ENCODE measurements around the gene CPA4.
A peak's percentile ranks its signal among the peaks of the same experiment; 100 is the strongest.

Gene CPA4

GRCh38 chr7:130342701-130343380, 49.9 kb downstream of the CPA4 start:
- Histone ChIP-seq H3K9ac (ENCODE audit: low read length) (no peak overlapping the region), H3K27me3 (ENCODE audit: control insufficient read depth, insufficient read depth, low read length) (no peaks in the 10 kb centered on the region), H3K36me3 (ENCODE audit: control insufficient read depth, insufficient read depth, low read length) (no peaks in the 10 kb centered on the region), H3K27ac (ENCODE audit: low read depth, low read length) (no peak overlapping the region), H3K4me3 (ENCODE audit: low read length) (no peak overlapping the region), H3K4me1 (ENCODE audit: control insufficient read depth, insufficient read depth, low read length) (no peaks in the 10 kb centered on the region)

GRCh38 chr7:130344271-130344866, 51.4 kb downstream of the CPA4 start, which contains the start of gene CPA5:
TSS of gene CPA5 (plus strand) at chr7:130344816. CDS start at chr7:130346486, 1,670 bp downstream.
- Histone ChIP-seq H3K4me1 (ENCODE audit: control insufficient read depth, insufficient read depth, low read length) (no peaks in the 10 kb centered on the region), H3K9ac (ENCODE audit: low read length) (no peak within 1 kb of the TSS), H3K4me3 (ENCODE audit: low read length) (no peak within 1 kb of the TSS), H3K36me3 (ENCODE audit: control insufficient read depth, insufficient read depth, low read length) (no peaks in the 10 kb centered on the region), H3K27ac (ENCODE audit: low read depth, low read length) (no peak within 1 kb of the TSS), H3K27me3 (ENCODE audit: control insufficient read depth, insufficient read depth, low read length) (no peaks in the 10 kb centered on the region)

DNA sequence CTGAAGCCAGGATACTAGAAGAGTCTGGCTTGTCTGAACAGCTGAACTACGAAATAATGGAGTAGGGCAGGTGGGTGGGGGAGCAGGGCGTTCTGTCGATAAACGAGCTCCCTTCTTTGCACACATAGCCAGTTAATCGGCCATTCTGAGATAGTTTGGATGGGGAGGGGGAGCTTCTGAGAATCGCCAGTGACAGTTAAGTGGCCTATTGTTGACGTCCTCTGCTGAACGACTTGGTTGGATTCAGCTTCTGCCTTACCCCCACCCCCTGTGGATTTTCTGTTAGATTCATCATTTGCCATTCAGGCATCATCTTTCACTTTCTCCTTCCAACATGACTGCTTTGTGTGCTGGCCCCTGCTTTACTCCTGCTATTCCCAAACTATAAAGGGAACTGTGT, 52.2 kb downstream of the CPA4 start:
- Histone ChIP-seq H3K27me3 (ENCODE audit: control insufficient read depth, insufficient read depth, low read length) (no peaks in the 10 kb centered on the region), H3K4me1 (ENCODE audit: control insufficient read depth, insufficient read depth, low read length) (no peaks in the 10 kb centered on the region), H3K4me3 (ENCODE audit: low read length) (no peak overlapping the region), H3K36me3 (ENCODE audit: control insufficient read depth, insufficient read depth, low read length) (no peaks in the 10 kb centered on the region), H3K27ac (ENCODE audit: low read depth, low read length) (no peak overlapping the region), H3K9ac (ENCODE audit: low read length) (no peak overlapping the region)

DNA sequence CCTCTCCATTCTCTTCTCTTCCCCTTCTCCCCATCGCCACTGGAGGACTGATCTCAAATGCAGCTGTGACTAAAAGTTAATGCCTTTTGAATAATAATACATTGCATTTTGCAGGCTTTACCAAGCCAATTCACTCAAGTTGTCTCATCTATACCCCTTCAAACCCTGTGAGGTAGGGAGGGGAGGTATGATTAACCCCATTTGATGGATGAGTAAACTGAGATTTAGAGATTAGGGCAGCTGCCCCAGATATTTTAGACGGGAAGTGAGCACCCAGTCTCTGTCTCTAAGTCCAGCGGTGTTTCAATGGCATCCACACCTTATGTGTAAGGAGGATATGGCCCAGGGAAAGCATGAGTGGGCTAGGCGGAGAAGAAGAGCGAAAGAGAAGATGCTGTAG, 52.8 kb downstream of the CPA4 start:
- H3K9ac ChIP-seq (ENCODE audit: low read length) = no peak overlapping the region
- no peaks in the 10 kb centered on the region for H3K36me3 ChIP-seq (ENCODE audit: control insufficient read depth, insufficient read depth, low read length)
- H3K4me1 ChIP-seq (ENCODE audit: control insufficient read depth, insufficient read depth, low read length) = no peaks in the 10 kb centered on the region
- no peak overlapping the region for H3K4me3 ChIP-seq (ENCODE audit: low read length)
- no peaks in the 10 kb centered on the region for H3K27me3 ChIP-seq (ENCODE audit: control insufficient read depth, insufficient read depth, low read length)
- H3K27ac ChIP-seq (ENCODE audit: low read depth, low read length) = no peak overlapping the region

DNA sequence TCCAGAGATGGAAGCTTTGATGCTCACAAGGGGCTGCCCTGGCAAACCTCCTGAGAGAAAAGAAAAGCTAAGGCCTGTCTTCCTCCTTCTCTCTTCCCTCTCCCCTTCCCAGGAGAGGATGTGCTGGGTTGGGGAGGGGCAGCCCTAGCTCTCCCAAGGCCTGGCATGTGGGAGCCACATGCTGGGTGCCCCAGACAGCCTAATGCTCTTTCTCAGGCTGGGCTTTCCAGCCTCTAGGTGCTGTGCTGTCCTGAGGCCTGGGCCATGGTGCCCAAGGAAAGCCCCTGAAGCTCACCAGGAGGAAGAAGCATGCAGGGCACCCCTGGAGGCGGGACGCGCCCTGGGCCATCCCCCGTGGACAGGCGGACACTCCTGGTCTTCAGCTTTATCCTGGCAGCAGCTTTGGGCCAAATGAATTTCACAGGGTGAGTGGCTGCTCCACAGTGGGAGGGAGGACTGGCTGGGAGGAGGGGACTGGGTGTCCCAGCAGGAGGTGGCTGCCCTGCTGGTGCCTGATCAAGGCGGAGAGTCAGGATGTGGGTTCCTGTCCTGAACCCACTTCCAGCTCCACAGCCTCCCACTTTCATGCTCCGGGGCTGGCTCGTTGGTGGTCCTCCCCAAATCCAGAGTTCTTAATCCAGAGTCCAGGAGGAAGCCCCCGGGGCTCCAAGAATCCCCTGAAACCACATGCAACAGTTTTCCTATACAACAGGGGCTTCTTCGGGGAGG, 53.4 kb downstream of the CPA4 start:
- H3K9ac ChIP-seq (ENCODE audit: low read length) = no peak overlapping the region
- H3K4me3 ChIP-seq (ENCODE audit: low read length) = no peak overlapping the region
- H3K27ac ChIP-seq (ENCODE audit: low read depth, low read length) = no peak overlapping the region
- no peaks in the 10 kb centered on the region for H3K4me1 ChIP-seq (ENCODE audit: control insufficient read depth, insufficient read depth, low read length)
- no peaks in the 10 kb centered on the region for H3K36me3 ChIP-seq (ENCODE audit: control insufficient read depth, insufficient read depth, low read length)
- H3K27me3 ChIP-seq (ENCODE audit: control insufficient read depth, insufficient read depth, low read length) = no peaks in the 10 kb centered on the region

DNA sequence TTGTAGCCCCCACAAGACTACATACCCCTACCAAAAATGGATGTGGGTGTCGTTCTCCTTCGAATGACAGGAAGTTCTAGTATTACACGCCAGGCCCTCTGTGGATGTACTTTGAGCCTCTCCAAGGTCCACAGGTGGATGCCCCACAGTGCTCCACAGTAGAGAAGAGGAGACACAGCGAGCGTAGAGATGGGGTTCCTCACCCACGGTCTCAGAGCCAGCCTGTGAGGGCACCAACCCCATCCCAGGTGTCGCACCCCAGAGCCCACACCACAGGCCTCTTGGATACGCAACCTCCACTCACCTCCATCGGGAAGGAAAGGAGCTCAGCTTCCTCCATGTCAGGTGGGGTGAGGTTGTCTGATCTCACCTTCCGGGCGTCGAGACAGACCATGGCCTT, 54.0 kb downstream of the CPA4 start:
- Histone ChIP-seq H3K9ac (ENCODE audit: low read length) (no peak overlapping the region), H3K27ac (ENCODE audit: low read depth, low read length) (no peak overlapping the region), H3K27me3 (ENCODE audit: control insufficient read depth, insufficient read depth, low read length) (no peaks in the 10 kb centered on the region), H3K4me3 (ENCODE audit: low read length) (no peak overlapping the region), H3K4me1 (ENCODE audit: control insufficient read depth, insufficient read depth, low read length) (no peaks in the 10 kb centered on the region), H3K36me3 (ENCODE audit: control insufficient read depth, insufficient read depth, low read length) (no peaks in the 10 kb centered on the region)

GRCh38 chr7:130349911-130350782, 57.2 kb downstream of the CPA4 start:
- no peak overlapping the region for H3K4me3 ChIP-seq (ENCODE audit: low read length)
- no peak overlapping the region for H3K27ac ChIP-seq (ENCODE audit: low read depth, low read length)
- no peaks in the 10 kb centered on the region for H3K36me3 ChIP-seq (ENCODE audit: control insufficient read depth, insufficient read depth, low read length)
- no peaks in the 10 kb centered on the region for H3K4me1 ChIP-seq (ENCODE audit: control insufficient read depth, insufficient read depth, low read length)
- no peak overlapping the region for H3K9ac ChIP-seq (ENCODE audit: low read length)
- H3K27me3 ChIP-seq (ENCODE audit: control insufficient read depth, insufficient read depth, low read length) = peaks cover 2% of the 10 kb centered on the region

DNA sequence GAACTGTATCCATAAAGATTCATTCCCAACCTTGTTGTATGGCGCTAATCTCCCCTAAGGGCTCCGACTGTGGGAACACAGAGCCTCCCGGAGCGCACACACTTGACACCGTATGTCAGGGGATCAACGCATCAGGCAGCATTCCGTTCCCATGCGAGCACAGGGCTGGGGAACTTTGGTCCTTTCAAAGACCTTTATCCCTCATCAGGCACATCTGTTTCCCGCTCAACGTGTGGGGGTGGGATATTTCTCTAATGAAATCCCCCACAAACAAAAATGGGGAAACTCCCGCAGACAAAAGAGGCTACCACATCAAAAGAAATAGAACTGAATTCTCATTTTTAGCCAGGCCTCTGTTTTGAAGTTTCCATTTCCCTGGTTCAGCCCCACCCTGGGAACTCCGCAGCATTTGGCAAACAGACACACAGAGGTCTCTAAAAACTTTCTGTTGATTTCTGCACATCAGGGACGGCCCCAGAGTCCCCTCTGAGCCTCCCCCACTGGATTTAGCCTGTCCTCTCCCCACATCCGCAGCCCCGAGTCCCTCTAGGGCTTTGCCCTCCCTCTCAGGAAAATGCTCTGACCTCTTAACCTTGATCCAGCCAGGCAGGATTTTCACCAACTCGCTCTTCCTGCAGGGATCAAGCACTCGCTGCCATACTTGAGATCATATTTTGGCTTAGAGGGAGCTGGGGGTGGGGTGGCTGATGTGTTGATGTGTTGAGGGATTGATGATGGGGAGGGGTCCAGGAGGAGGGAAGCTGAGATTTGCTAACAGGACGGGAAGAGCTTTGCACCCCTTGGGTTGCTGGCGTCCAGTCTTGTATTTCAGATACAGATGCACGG, 58.2 kb downstream of the CPA4 start:
- Histone ChIP-seq H3K4me3 (ENCODE audit: low read length) (no peak overlapping the region), H3K9ac (ENCODE audit: low read length) (no peak overlapping the region), H3K27me3 (ENCODE audit: control insufficient read depth, insufficient read depth, low read length) (peaks cover 2% of the 10 kb centered on the region), H3K27ac (ENCODE audit: low read depth, low read length) (no peak overlapping the region), H3K36me3 (ENCODE audit: control insufficient read depth, insufficient read depth, low read length) (no peaks in the 10 kb centered on the region), H3K4me1 (ENCODE audit: control insufficient read depth, insufficient read depth, low read length) (peaks cover 5% of the 10 kb centered on the region)

DNA sequence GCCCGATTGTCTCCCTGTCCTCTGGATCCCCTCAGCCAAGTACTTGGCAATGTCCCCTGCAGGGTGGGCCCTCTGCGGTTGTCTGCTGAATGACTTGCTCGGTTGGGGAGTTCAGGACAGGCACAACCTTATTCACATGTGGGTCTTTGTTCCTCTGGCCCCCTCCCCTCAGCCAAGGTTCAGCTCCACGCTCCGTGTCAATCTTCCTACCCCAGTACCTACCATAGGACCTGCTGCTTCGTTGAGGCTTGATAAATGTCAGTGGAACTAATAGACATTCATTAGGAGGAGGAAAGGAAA, 58.8 kb downstream of the CPA4 start:
- no peak overlapping the region for H3K27ac ChIP-seq (ENCODE audit: low read depth, low read length)
- H3K9ac ChIP-seq (ENCODE audit: low read length) = no peak overlapping the region
- peaks cover 9% of the 10 kb centered on the region for H3K4me1 ChIP-seq (ENCODE audit: control insufficient read depth, insufficient read depth, low read length)
- no peaks in the 10 kb centered on the region for H3K36me3 ChIP-seq (ENCODE audit: control insufficient read depth, insufficient read depth, low read length)
- no peak overlapping the region for H3K4me3 ChIP-seq (ENCODE audit: low read length)
- peaks cover 2% of the 10 kb centered on the region for H3K27me3 ChIP-seq (ENCODE audit: control insufficient read depth, insufficient read depth, low read length)

- Histone ChIP-seq H3K36me3 (ENCODE audit: control insufficient read depth, insufficient read depth, low read length) (no peaks in the 10 kb centered on the region), H3K4me1 (ENCODE audit: control insufficient read depth, insufficient read depth, low read length) (peaks cover 10% of the 10 kb centered on the region), H3K4me3 (ENCODE audit: low read length) (peak overlapping the region; percentile 7), H3K27me3 (ENCODE audit: control insufficient read depth, insufficient read depth, low read length) (peaks cover 2% of the 10 kb centered on the region), H3K9ac (ENCODE audit: low read length) (no peak overlapping the region), H3K27ac (ENCODE audit: low read depth, low read length) (no peak overlapping the region)
Observed at GRCh38 chr7:130352194-130353074, 59.5 kb downstream of the CPA4 start.

GRCh38 chr7:130353196-130353595, 60.2 kb downstream of the CPA4 start:
- Histone ChIP-seq H3K27ac (ENCODE audit: low read depth, low read length) (no peak overlapping the region), H3K27me3 (ENCODE audit: control insufficient read depth, insufficient read depth, low read length) (peaks cover 2% of the 10 kb centered on the region), H3K36me3 (ENCODE audit: control insufficient read depth, insufficient read depth, low read length) (no peaks in the 10 kb centered on the region), H3K9ac (ENCODE audit: low read length) (no peak overlapping the region), H3K4me3 (ENCODE audit: low read length) (no peak overlapping the region), H3K4me1 (ENCODE audit: control insufficient read depth, insufficient read depth, low read length) (peaks cover 10% of the 10 kb centered on the region)

Data from rectal smooth muscle tissue (tissue), 1 donor.